GM18907 (cell line): ENCODE results near the gene HMGCS2.
A peak's percentile ranks its signal among the peaks of the same experiment; 100 is the strongest.
"Not testable (repeated sequence)": the region's sequence is repeated elsewhere in the genome, so short reads cannot be mapped to it uniquely, and the experiment has no call there.

ENCODE experiments used
- ATAC-seq: cut with Tn5 transposase; IDR thresholded peaks from one replicate; pipeline ENCODE4 v1.9.1; 2021; ENCODE audit warnings: mild to moderate bottlenecking, moderate library complexity; ENCODE audit not compliant: unreplicated experiment

HMGCS2 gene

GRCh38 chr1:119732465-119733168 is 36.1 kb downstream of the HMGCS2 start:
- no peak for ATAC-seq

DNA sequence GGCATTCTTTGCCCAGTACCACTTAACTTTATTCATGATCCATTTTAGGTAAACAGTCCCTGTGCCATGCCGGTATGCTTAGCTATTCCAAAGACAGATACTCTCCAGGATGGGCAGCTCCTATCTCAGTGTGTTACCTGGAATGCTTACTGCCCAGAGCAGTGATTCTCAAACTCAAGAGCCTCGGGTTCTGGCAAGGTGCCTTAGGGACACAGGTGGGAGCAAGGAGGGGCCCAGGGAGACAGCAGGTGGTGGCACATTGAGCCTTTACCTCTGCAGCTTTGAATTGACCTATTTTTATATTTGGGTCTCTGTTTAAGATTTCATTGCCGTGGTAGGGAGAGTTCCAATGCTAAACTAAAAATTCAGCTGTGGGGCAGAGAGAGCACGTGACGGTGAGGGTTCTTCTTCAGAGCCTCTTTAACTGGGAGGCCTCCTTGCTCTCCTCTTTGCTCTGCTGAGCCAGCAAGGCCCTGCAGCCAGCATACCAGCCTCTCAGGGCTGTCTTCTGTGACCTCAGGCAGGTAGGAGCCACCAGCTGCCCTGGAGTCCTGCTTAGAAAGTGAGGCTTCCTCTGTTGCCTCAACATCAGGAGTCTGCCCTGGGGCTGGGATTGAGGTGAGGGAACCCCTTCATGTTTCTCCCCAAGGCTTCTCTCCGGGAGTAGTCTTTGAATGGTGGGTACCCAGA is 36.8 kb downstream of the HMGCS2 start:
- ATAC-seq = no peak

DNA sequence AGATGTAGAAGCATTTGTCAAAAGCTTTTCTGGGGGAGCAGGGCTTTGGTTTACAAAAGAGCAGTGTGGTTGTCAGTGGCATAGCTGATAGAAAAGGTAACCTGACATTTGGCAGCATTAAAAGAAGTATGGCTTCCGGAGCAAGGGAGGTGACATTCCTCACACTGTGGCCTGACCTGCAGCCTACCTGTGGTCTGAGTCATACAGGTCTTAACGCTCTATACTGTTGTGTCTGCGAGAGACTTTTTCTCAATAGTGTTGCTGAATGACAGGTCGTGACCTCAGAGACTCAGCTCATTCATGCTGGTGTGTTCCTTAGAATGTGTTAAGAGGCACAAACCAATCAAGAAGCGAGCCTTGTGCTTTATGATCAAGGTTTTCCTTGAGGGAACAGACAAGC is 37.6 kb downstream of the HMGCS2 start:
- ATAC-seq = no peak

DNA sequence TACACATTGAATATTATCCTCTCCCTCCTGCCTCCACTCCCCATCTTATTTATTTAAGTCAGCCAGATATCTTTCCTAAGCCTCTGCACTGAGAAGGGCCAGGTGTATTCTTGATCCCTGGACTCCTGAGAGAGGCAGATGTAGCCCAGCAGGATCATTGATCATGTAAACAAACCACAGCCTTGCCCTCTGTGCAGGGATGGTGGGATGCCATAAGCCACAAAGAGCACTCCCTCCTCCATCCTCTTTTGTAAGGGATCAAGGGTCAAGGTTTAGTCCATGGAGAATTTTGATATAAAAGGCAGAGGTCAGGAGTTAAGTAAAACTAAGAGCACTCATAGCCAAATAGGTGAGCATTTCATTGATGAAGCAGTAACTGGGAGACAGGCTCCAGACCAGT is 39.7 kb downstream of the HMGCS2 start:
- no peak for ATAC-seq

- peak; percentile 68 for ATAC-seq
Measured at GRCh38 chr1:119727991-119728390, 40.7 kb downstream of the HMGCS2 start.

DNA sequence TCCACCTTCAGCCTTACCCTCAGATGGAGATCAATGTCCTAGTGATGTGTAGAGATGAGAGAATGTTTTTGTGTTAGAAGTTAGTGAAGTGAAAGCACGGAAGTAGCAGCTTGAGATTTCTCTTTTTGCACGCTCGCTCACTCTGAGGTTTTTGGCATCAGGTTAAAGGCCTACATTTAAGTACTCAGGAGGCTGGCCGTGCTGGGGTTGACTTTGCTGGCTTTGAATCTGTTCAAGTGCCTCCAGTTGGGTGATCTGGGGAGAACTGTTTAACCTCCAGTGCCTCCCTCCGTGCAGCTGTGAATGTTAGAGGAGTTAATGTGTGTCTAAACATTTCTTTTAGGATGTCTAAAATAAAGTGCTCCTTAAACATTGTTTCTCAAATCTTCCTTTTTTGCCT is 43.1 kb downstream of the HMGCS2 start:
- no peak for ATAC-seq

DNA sequence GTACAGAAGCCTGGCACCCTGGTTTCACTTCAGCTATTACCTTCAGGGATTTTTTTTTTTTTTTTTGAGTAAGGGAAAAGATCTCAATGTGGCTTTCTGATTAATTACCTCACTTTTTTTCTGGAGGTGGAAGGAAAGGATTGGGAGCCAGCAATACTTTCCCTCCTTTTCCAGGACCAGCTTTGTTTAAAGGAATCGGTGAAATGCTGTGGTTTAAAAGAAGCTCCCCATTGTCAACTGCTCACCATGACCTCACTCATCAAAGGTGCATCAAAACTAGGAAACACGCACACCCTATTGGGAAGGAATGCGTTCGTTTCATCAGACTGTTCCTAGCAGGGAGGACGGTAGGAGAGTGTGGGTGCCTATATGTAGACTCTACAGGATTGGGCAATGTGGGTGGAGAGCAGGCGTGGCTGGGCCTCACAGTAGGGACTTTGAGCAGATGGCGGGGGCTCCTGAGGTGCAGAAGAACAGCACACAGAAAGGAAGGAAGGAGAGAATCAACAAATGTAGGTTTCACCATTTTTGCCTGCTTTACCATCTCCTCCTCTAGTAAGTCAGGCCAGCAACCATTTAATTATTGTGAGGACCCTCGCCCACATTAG is 44.0 kb downstream of the HMGCS2 start:
- no peak for ATAC-seq

- peak; percentile 68 for ATAC-seq
Measured at GRCh38 chr1:119721896-119722295, 46.8 kb downstream of the HMGCS2 start.

GRCh38 chr1:119720866-119721440 is 47.8 kb downstream of the HMGCS2 start:
- ATAC-seq = no peak

DNA sequence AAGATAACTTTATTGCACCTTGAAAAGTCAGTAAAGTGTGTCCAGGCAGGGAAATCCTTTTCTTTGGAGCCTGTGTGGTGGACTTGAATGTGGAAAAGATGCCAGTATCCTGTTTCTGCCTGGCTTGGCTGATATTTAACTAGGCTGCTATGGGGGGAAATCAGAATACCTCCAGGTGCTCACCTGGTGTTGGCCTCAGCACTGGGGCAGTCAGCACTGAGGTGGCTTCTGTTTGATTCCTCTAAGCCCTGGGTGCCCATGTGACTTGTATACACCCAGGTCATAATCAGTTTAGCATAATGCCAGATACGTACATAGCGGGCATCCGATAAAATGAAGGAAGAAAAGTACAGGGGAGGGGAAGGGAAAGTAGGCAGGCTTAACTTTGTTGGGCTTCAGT is 49.7 kb downstream of the HMGCS2 start:
- no peak for ATAC-seq

GRCh38 chr1:119718409-119718808 is 50.3 kb downstream of the HMGCS2 start:
- no peak for ATAC-seq

GRCh38 chr1:119715542-119715941 is 53.2 kb downstream of the HMGCS2 start:
- no peak for ATAC-seq

GRCh38 chr1:119714583-119714982 is 54.1 kb downstream of the HMGCS2 start:
- ATAC-seq = no peak

- no peak for ATAC-seq
Measured at GRCh38 chr1:119713749-119714456, 54.8 kb downstream of the HMGCS2 start.

DNA sequence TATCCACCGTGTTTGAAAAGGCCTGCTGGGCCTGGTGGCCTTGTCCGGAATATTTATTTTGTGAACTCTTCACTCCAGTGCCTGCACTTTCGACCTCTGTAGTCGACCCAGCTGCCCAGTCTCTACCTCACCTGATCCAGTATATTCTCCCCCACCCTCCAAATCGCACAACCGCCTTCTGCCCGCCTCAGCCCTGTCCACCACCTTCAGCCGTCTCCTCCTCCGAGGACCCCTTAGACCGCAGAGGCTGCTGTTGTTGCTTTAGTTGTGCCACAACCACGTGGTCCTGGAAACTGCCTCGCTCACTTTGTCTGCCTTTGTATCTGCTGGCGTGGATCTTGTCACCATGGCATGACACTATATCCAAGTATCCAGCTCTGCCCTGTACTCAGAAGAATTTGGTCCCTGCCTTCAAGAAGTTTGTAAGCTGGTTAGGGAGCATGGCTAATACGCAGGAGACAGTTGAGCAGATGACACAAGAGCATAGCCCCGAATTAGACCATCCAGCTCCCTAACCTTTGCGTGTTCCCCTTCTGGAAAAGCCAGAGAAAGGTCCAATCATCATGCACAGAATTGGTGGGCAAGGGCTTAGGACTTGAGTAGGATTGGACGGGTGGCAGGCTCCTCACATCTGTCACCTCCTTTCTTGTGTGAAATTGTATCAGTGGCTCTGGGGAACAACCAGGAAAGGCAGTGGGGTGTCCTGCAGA is 55.5 kb downstream of the HMGCS2 start:
- no peak for ATAC-seq

- peak; percentile 47 for ATAC-seq
Measured at GRCh38 chr1:119712342-119713038, 56.2 kb downstream of the HMGCS2 start.

- ATAC-seq = peak; percentile 74
Measured at GRCh38 chr1:119711804-119712341, 56.8 kb downstream of the HMGCS2 start, which contains the start of gene PHGDH. PHGDH (plus strand) TSS chr1:119711934; CDS start chr1:119712023, 89 bp downstream.

GRCh38 chr1:119711356-119711803 is 57.3 kb downstream of the HMGCS2 start:
- not testable (repeated sequence) for ATAC-seq

GRCh38 chr1:119706599-119706998 is 62.1 kb downstream of the HMGCS2 start:
- not testable (repeated sequence) for ATAC-seq
